Fibroblast of upper back skin (primary cell): ENCODE data around the gene MAP3K15.
A peak's percentile ranks its signal among the peaks of the same experiment; 100 is the strongest.

ENCODE experiments used
- DNase-seq: peaks from one replicate; pipeline ENCODE4 v3.0.0-alpha.2; 2013

MAP3K15 gene

DNA sequence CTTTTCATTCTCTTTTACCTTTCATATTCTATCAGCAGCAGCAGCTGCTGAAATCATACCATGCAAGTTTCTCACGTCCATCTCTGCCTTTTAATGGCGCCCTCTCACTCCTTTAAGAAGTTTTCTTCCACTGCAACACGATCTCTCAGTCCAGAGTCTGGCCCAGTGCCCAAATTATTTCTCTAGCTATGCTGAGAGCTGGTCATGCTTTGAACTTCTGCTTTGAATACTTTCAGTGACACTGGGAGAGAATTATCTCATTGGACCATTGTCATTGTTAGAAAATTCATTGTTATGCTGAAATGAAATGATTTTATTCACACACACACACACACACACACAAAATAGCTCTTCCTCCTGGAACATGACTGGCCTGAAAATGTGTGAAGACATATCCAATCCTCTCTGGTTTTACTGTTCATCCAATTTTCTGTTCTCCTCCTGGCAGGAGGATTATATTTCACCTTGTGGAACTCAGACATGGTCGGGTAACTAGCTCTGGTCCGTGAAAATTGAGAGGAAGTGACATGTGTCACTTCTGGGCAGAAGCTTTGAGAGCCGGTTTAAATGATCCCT lies 172.9 kb downstream of the MAP3K15 start:
- peak; percentile 18 for DNase-seq

DNA sequence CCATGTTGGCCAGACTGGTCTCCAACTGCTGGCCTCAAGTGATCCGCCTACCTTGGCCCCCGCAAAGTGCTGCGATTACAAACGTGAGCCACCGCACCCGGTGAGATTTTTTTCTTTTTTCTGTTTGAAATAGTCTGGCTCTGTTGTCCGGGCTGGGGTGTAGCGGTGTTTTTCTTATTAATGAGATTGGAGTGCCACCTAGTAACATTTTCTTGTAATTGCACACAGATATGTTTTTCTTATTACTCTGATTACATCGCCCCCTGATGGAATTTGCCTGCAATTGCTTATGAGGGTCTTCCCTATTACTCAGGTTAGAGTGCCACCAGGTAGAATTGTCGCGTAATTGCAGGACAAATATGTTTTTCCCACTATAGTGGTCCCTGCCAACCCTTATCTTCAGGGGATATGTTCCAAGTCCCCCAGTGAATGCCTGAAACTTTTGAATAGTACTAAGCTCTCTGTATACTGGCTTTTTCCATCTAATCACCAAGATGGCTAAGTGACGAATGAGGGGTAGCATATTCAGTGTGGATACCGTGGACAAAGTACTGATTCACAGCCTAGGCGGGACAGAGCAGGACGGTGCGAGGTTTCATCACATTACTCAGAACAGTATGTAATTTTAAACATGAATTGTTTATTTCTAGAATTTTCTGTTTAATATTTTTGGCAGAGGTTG lies 180.2 kb downstream of the MAP3K15 start:
- peak; percentile 6 for DNase-seq

DNA sequence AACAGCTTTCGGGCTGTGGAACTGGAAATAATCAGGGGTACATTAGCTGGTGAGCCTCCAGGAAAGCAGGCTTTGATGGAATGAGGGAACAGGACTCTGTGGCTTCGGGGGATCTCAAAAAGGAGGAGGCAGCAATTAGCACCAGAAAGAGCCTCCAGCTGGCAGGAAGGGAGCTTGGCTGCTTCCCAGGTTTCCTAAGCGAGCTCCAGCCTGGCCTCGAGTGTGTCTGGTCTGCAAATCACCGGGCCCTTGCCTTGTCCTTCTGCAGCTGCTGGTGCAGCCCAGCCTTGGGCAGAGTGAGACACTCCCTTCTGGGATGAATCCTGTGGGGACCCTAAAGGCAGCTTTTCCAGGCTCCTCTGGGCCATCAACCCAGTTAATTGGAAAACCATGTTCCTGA lies 182.3 kb downstream of the MAP3K15 start:
- peak; percentile 49 for DNase-seq

DNA sequence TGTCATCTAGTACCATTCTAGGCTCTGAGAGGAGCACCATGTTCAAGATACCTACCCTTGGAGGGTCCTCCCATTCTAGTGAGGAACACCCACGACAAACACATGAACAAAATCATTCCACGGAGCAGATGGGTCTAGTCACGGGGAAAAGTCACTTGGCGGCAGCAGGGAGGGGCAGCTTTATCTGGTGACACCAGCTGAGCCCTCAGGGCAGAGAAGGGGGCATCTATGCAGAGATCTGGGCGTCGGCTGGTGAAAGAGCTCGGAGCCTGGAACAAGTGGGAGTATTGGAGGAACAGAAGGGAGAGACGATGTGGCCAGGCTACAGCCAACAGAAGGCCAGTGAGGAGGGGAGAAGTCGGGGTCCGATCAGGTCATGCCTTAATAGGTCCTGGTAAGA lies 183.5 kb downstream of the MAP3K15 start:
- DNase-seq, result no peak

DNA sequence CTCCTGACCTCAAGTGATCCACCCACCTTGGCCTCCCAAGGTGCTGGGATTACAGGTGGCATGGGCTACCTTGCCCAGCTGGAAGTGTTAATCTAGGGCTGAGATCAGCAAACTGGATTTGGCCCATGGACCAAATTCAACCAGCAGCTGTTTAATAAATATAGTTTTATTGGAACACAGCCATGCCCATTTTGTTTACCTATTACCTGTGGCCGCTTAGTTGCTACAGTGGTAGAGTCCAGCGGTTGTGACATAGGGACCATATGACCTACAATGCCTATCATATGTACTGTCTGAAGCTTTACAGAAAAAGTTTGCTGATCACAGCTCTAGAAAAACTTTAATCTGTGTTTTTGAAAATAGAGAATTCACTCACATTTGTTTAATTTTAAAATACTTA lies 188.7 kb downstream of the MAP3K15 start:
- no peak for DNase-seq
